ENCODE data around the gene GPR132. TPM values are rescaled to one million over a fixed set of nuclear protein-coding genes. Genes with fewer than 3 reads are reported as not detected.

The GPR132 gene
- total and polyA plus RNA-seq, 12 donors: 0.19 to 4.1 (median 0.82) TPM

GRCh38 chr14:105107351-105107750 is 42.1 kb upstream of the GPR132 start:
- no peak for ATAC-seq
- intact Hi-C loops (cut with DNase I): no loop called here
- WGBS, 2 donors: 92 to 93% methylated on average over 7 of the region's 7 CpGs
- no peak for DNase-seq
- Histone ChIP-seq H3K27ac (no peak overlapping the region), H3K9me3 (peaks cover 0 to 13% (median 0%) of the 10 kb centered on the region in 11 donors), H3K27me3 (peaks cover 0 to 38% (median 6%) of the 10 kb centered on the region in 7 donors), H3K4me1 (no peaks in the 10 kb centered on the region), H3K4me3 (no peak overlapping the region), H3K36me3 (no peaks in the 10 kb centered on the region)
- TF ChIP-seq CTCF (IDR thresholded peaks at IDR 0.05): no peak

- intact Hi-C loops (cut with DNase I): no loop called here
- DNase-seq (no peak), ATAC-seq (no peak)
- Histone ChIP-seq H3K27me3 (peaks cover 0 to 41% (median 10%) of the 10 kb centered on the region in 7 donors), H3K4me1 (no peaks in the 10 kb centered on the region), H3K27ac (no peak overlapping the region), H3K4me3 (no peak overlapping the region), H3K36me3 (no peaks in the 10 kb centered on the region), H3K9me3 (peaks cover 0 to 13% (median 0%) of the 10 kb centered on the region in 11 donors)
- no peak for TF ChIP-seq CTCF (IDR thresholded peaks at IDR 0.05)
- WGBS, 2 donors: 72 to 75% methylated on average over 7 of the region's 7 CpGs
Observed at GRCh38 chr14:105105158-105105557, 39.9 kb upstream of the GPR132 start.

GRCh38 chr14:105102893-105103292 is 37.7 kb upstream of the GPR132 start:
- DNase-seq (no peak), ATAC-seq (no peak)
- TF ChIP-seq CTCF (IDR thresholded peaks at IDR 0.05): no peak
- Histone ChIP-seq H3K9me3 (peaks cover 0 to 19% (median 0%) of the 10 kb centered on the region in 11 donors), H3K4me1 (no peaks in the 10 kb centered on the region), H3K27me3 (peaks cover 0 to 41% (median 12%) of the 10 kb centered on the region in 7 donors), H3K4me3 (no peak overlapping the region), H3K27ac (no peak overlapping the region), H3K36me3 (no peaks in the 10 kb centered on the region)
- intact Hi-C loops (cut with DNase I): no loop called here
- 94 to 96% methylated on average over 3 of the region's 3 CpGs for WGBS, 2 donors

GRCh38 chr14:105102361-105102870 is 37.2 kb upstream of the GPR132 start:
- Histone ChIP-seq H3K36me3 (no peaks in the 10 kb centered on the region), H3K9me3 (peaks cover 0 to 19% (median 0%) of the 10 kb centered on the region in 11 donors), H3K4me1 (no peaks in the 10 kb centered on the region), H3K27me3 (peaks cover 0 to 41% (median 12%) of the 10 kb centered on the region in 7 donors), H3K4me3 (no peak overlapping the region), H3K27ac (no peak overlapping the region)
- no peak for ATAC-seq
- WGBS, 2 donors: 86 to 94% methylated on average over 7 of the region's 7 CpGs
- no peak for DNase-seq
- intact Hi-C loops (cut with DNase I): no loop called here
- TF ChIP-seq CTCF (IDR thresholded peaks at IDR 0.05): no peak

Data from heart right ventricle (tissue), 16 donors.